Heart left ventricle (tissue), 16 donors: ENCODE measurements around the gene DROSHA. TPM values are rescaled to one million over a fixed set of nuclear protein-coding genes. Genes with fewer than 3 reads are reported as not detected.

Experiments
- ATAC-seq, 4 donors: fragments of 200-7000 bp; cut with Tn5 transposase; one replicate each; pipeline ENCODE4 v1.9.1; 2020 to 2022; ENCODE audit warnings: moderate library complexity in 4 of 4, mild to moderate bottlenecking in 3 of 4, moderate number of reproducible peaks in 1 of 4
- DNase-seq, 5 donors: peaks; one replicate each; pipeline ENCODE4 v3.0.0-alpha.2; 2020
- H3K27ac ChIP-seq, 12 donors: fragments of 200-600 bp; sonication (generic) in 4 of 12; one replicate each; pipeline versions ENCODE4 v1.5.0 to v1.8.0; 2016 to 2022; ENCODE audit warnings: mild to moderate bottlenecking in 2 of 12
- H3K27me3 ChIP-seq, 9 donors: fragments of 200-600 bp; sonication (generic) in 2 of 9; one replicate each; pipeline versions ENCODE4 v1.5.1 to v1.8.0; 2016 to 2022; ENCODE audit warnings: mild to moderate bottlenecking in 3 of 9
- H3K36me3 ChIP-seq, 9 donors: fragments of 200-600 bp; sonication (generic) in 2 of 9; one replicate each; pipeline versions ENCODE4 v1.5.0 to v1.8.0; 2018 to 2022; ENCODE audit warnings: mild to moderate bottlenecking in 2 of 9
- H3K4me1 ChIP-seq, 12 donors: fragments of 200-600 bp; sonication (generic) in 4 of 12; one replicate each; pipeline versions ENCODE4 v1.5.0 to v1.8.0; 2016 to 2022; ENCODE audit warnings: mild to moderate bottlenecking in 3 of 12
- H3K4me3 ChIP-seq, 12 donors: fragments of 200-600 bp; sonication (generic) in 4 of 12; one replicate each; pipeline versions ENCODE4 v1.5.0 to v1.8.0; 2017 to 2022; ENCODE audit warnings: mild to moderate bottlenecking in 9 of 12, moderate library complexity in 4 of 12
- H3K9me3 ChIP-seq, 12 donors: fragments of 200-600 bp; sonication (generic) in 4 of 12; one replicate each; pipeline versions ENCODE4 v1.5.0 to v1.8.0; 2016 to 2022; ENCODE audit warnings: mild to moderate bottlenecking in 1 of 12
- CTCF ChIP-seq, 12 donors: fragments of 200-600 bp; sonication (generic) in 4 of 12; IDR thresholded peaks; one replicate each; pipeline versions ENCODE4 v1.5.0 to v1.8.0; 2018 to 2022; ENCODE audit warnings: antibody characterized with exemption in 12 of 12, mild to moderate bottlenecking in 5 of 12
- POLR2A ChIP-seq, 2 donors: fragments of 450-650 bp; IDR thresholded peaks; one replicate each; pipeline ENCODE4 v1.6.1; 2017; ENCODE audit warnings: antibody characterized with exemption in 2 of 2, mild to moderate bottlenecking in 2 of 2, moderate library complexity in 2 of 2
- WGBS, 4 donors: extraction: QIAGEN DNeasy Blood & Tissue Kit in 2 of 4; methylation state at CpG; one replicate each; pipeline versions ENCODE4 v1.1.5 to v1.1.7; 2013 to 2018; 5-methylcytosine and 5-hydroxymethylcytosine counted together
- intact Hi-C, 10 donors: fragments of 100-400 bp; cut with DNase I; formaldehyde crosslinking; loops; one replicate each; pipeline versions ENCODE4 v1.11.1 to v1.14.2; 2022
- polyA plus RNA-seq, 2 donors: library from polyadenylated mRNA; stranded (reverse); fragments of 200-250 nt; gene quantifications; one replicate each; pipeline ENCODE4 v1.2.3, GENCODE V29; 2013
- total RNA-seq, 9 donors: library from RNA; depleted of rRNA in 2 of 9; stranded (reverse); fragments of >200 nt in 2 of 9; fragmentation: NEBNext Ultra II Directional in 3 of 9; extraction: Animal tissue kit (Norgen Biotek cat#: 25700) in 3 of 9; gene quantifications; one replicate each; pipeline versions ENCODE4 v1.1.0 to v1.2.4, GENCODE V29; 2016 to 2023
- donor health status: ischemic (EF 13 %, LVEDD 7.1; RV severe dilation, severe dysfunction).
- donor health status: healthy with polysubstance abuse.
- donor health status: DM: no; HTN: yes; CAD: no.
- donor health status: DM: no; HTN: no; CAD: no.
- donor health status: ischemic (EF 25% LVEDD 6.9; RV normal size, moderate dysfunction).
- donor health status: ischemic (EF 25% LVEDD 5.7; RV mildly dilated, moderate dysfunction).
- donor health status: healthy.
- donor health status: DM: yes; HTN: yes; CAD: no.
- donor health status: ischemic (EF 35%, LVEDD 5.7; RV mildly dilated, moderate dysfunction).
- donor health status: nonischemic (EF 11% LVEDD 7.7; RV severe dilation, severe dysfunction).
- donor health status: DM: yes; HTN: yes; CAD: no.
- donor health status: PGD.
- donor health status: ischemic (EF 29% LVEDD 5.4; RV normal size, mild dysfunction).
- donor health status: nonischemic (EF 23%, LVEDD 6.1; RV moderate dilation, normal function).

DROSHA gene
- total and polyA plus RNA-seq, 11 donors: 19.3 to 55.6 (median 33.2) TPM

GRCh38 chr5:31477971-31478370 is 53.9 kb downstream of the DROSHA start:
- no peaks in the 10 kb centered on the region for H3K27me3 ChIP-seq
- intact Hi-C loops: no loop called here
- DNase-seq (no peak), ATAC-seq (no peak)
- no peak overlapping the region for H3K4me3 ChIP-seq
- peaks cover 0 to 7% (median 0%) of the 10 kb centered on the region in 12 donors for H3K4me1 ChIP-seq
- H3K36me3 ChIP-seq: peaks cover 0 to 52% (median 29%) of the 10 kb centered on the region in 9 donors
- H3K27ac ChIP-seq: no peak overlapping the region
- 97 to 98% (median 98%) methylated on average over 5 of the region's 5 CpGs for WGBS, 4 donors
- no peaks in the 10 kb centered on the region for H3K9me3 ChIP-seq
- TF ChIP-seq POLR2A (IDR thresholded peaks at IDR 0.05): no peak
- TF ChIP-seq CTCF (IDR thresholded peaks at IDR 0.05): no peak

- Histone ChIP-seq H3K4me1 (peaks cover 0 to 7% (median 0%) of the 10 kb centered on the region in 12 donors), H3K36me3 (peaks cover 0 to 49% (median 25%) of the 10 kb centered on the region in 9 donors), H3K9me3 (no peaks in the 10 kb centered on the region), H3K27me3 (no peaks in the 10 kb centered on the region), H3K4me3 (no peak overlapping the region), H3K27ac (no peak overlapping the region)
- DNase-seq (no peak), ATAC-seq (no peak)
- intact Hi-C loops: no loop called here
- no peak for TF ChIP-seq CTCF (IDR thresholded peaks at IDR 0.05)
- no peak for TF ChIP-seq POLR2A (IDR thresholded peaks at IDR 0.05)
- WGBS, 4 donors: 92 to 98% (median 96%) methylated on average over 2 of the region's 2 CpGs
Observed at GRCh38 chr5:31477516-31477915, 54.4 kb downstream of the DROSHA start.

GRCh38 chr5:31476738-31477141 is 55.2 kb downstream of the DROSHA start:
- ATAC-seq (peak in 3 of 4 donors; percentile 34 to 47 (median 38)), DNase-seq (no peak)
- intact Hi-C loops: no loop called here
- no peak for TF ChIP-seq POLR2A (IDR thresholded peaks at IDR 0.05)
- TF ChIP-seq CTCF (IDR thresholded peaks at IDR 0.05): no peak
- H3K4me1 ChIP-seq: peaks cover 0 to 7% (median 0%) of the 10 kb centered on the region in 12 donors
- H3K27me3 ChIP-seq: no peaks in the 10 kb centered on the region
- H3K4me3 ChIP-seq: no peak overlapping the region
- no peak overlapping the region for H3K27ac ChIP-seq
- H3K9me3 ChIP-seq: no peaks in the 10 kb centered on the region
- WGBS, 4 donors: 58 to 68% (median 64%) methylated on average over 4 of the region's 4 CpGs
- H3K36me3 ChIP-seq: peaks cover 0 to 45% (median 20%) of the 10 kb centered on the region in 9 donors

- Histone ChIP-seq H3K4me3 (no peak overlapping the region), H3K27ac (no peak overlapping the region), H3K9me3 (no peaks in the 10 kb centered on the region), H3K4me1 (peaks cover 0 to 13% (median under 1%) of the 10 kb centered on the region in 12 donors), H3K36me3 (peaks cover 0 to 37% (median 23%) of the 10 kb centered on the region in 9 donors), H3K27me3 (no peaks in the 10 kb centered on the region)
- ATAC-seq (no peak), DNase-seq (no peak)
- WGBS, 4 donors: 84 to 96% (median 87%) methylated on average over 1 of the region's 1 CpG
- intact Hi-C loops: no loop called here
- TF ChIP-seq CTCF (IDR thresholded peaks at IDR 0.05) (no peak), POLR2A (IDR thresholded peaks at IDR 0.05) (no peak)
Observed at GRCh38 chr5:31471916-31472315, 60.0 kb downstream of the DROSHA start.
